Subcutaneous adipose tissue (tissue), 4 donors: ENCODE results near the gene NEDD4. TPM values are rescaled to one million over a fixed set of nuclear protein-coding genes. Genes with fewer than 3 reads are reported as not detected.

Experiments used
- CTCF ChIP-seq: fragments of 450-650 bp; IDR thresholded peaks from one replicate; pipeline ENCODE4 v1.5.1; 2016; ENCODE audit warnings: low read depth, mild to moderate bottlenecking, control low read depth, antibody characterized with exemption, moderate library complexity
- total RNA-seq, 4 donors: library from RNA; depleted of rRNA; stranded (reverse); fragments of >200 nt; gene quantifications; one replicate each; pipeline ENCODE4 v1.1.0, GENCODE V29; 2016

Gene NEDD4
- total RNA-seq, 4 donors from 2014 or later: 10.0 to 18.1 (median 15.3) TPM

DNA sequence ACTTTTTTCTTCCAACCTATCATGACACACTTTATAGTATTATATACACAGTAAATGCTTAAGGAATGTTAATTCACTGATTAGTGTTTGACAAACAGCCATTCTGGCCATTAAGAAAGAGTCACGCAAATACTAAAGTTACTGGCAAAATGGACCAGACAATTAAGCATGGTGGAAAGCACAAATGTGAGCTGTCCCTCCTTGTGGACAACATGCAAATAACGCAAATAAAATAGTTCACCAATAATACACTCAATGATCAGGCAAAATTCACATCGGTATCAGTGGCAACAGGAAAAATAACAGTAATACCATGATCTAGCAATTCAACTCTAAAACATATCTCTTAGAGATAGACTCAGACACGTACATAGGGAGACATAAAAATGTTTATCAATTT, 71.7 kb downstream of the NEDD4 start:
- no peak for TF ChIP-seq CTCF

GRCh38 chr15:55917881-55918296, 75.5 kb downstream of the NEDD4 start:
- no peak for TF ChIP-seq CTCF

- no peak for TF ChIP-seq CTCF
Observed at GRCh38 chr15:55916666-55917409, 76.6 kb downstream of the NEDD4 start.

DNA sequence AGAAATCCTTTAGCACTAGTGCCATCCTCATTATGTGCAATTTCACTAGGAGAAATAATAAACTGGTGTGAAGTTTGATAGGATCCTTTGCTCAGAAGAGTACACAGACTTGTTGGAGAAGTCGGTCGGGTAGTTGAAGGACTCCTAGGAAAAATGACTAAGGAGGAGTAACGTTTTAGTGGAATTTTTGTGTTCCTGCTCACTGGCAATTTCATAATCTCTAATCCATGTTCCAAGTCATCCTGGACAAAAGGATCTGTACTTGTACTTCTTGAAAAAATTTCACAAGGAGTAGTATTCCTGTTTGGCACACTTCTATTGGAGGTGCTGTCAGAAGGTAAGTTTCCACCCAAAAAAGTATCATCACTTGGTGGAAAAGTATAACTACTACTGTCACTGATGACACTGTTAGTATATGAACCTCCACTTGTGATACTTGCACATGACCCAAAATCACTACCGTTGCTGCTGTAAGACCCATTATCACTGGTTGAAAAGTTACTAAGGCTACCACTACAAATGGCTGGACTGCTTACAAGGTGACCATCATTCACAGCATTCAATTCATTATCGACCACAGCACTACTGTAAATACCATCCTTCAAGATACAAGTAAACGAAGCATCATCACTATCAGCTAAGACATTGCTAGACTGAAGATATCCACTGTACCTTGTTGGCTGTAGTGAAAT, 77.4 kb downstream of the NEDD4 start:
- TF ChIP-seq CTCF: no peak

DNA sequence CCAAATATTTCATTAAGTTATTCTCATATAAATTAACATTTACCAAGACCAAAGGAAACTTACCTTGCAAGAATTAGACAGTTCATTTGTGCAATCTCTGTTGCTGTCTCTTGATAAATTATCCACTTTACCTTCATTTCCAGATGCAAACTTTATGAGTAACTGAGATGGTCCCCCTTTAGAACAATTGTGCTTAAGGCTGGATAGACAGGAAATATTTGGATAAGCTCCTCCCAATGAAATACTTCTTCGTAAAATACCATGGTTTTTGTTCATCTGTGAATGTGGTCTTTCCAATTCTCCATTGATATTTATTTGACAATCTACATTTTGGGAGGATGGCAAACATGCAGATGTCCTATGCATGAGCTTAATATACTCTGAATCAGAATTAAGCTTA, 78.2 kb downstream of the NEDD4 start:
- TF ChIP-seq CTCF: no peak

- no peak for TF ChIP-seq CTCF
Observed at GRCh38 chr15:55914446-55914845, 79.0 kb downstream of the NEDD4 start.

GRCh38 chr15:55912982-55913381, 80.4 kb downstream of the NEDD4 start:
- no peak for TF ChIP-seq CTCF
